T-helper 2 cell treated with Interferon-gamma antibody and Interleukin-4, amounts not matched to agents 5 μg/mL and 100 μg/mL, for 36 hours (primary cell): ENCODE results near the gene TAF3.

ENCODE experiments used
- DNase-seq: peaks from one replicate; pipeline ENCODE4 v3.0.0; 2021; ENCODE audit warnings: low spot score
- H3K27ac Mint-ChIP-seq: one replicate; pipeline ENCODE4 v1.8.0; 2021; ENCODE audit warnings: mild to moderate bottlenecking, mixed read lengths
- H3K27me3 Mint-ChIP-seq: one replicate; pipeline ENCODE4 v1.8.0; 2021; ENCODE audit warnings: low read depth, mixed read lengths
- H3K36me3 Mint-ChIP-seq: one replicate; pipeline ENCODE4 v1.8.0; 2021; ENCODE audit warnings: low read depth, mixed read lengths
- H3K4me1 Mint-ChIP-seq: one replicate; pipeline ENCODE4 v1.8.0; 2021; ENCODE audit warnings: low read depth, mixed read lengths
- H3K4me3 Mint-ChIP-seq: one replicate; pipeline ENCODE4 v1.8.0; 2022; ENCODE audit warnings: mild to moderate bottlenecking, moderate library complexity, mixed read lengths
- H3K9me3 Mint-ChIP-seq: one replicate; pipeline ENCODE4 v1.8.0; 2021; ENCODE audit warnings: mixed read lengths

The TAF3 gene

DNA sequence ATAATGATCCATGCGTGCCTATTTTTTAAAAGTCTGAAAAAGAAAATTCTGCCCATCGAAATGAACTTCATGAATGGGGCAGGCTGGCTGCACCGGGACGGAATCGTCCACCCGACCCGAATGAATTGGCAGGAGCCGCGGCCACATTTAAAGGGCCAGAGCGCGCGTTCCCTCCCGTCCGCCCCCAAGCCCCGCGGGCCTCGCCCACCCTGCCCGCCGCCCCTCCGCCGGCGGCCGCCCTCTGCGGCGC lies 235.9 kb downstream of the TAF3 start:
- peaks cover 5% of the 10 kb centered on the region for H3K27me3 Mint-ChIP-seq
- peak overlapping the region; percentile 95 for H3K27ac Mint-ChIP-seq
- no peaks in the 10 kb centered on the region for H3K9me3 Mint-ChIP-seq
- H3K4me3 Mint-ChIP-seq = peak overlapping the region; percentile 92
- no peak for DNase-seq
- peaks cover 61% of the 10 kb centered on the region for H3K36me3 Mint-ChIP-seq
- peaks cover 16% of the 10 kb centered on the region for H3K4me1 Mint-ChIP-seq

DNA sequence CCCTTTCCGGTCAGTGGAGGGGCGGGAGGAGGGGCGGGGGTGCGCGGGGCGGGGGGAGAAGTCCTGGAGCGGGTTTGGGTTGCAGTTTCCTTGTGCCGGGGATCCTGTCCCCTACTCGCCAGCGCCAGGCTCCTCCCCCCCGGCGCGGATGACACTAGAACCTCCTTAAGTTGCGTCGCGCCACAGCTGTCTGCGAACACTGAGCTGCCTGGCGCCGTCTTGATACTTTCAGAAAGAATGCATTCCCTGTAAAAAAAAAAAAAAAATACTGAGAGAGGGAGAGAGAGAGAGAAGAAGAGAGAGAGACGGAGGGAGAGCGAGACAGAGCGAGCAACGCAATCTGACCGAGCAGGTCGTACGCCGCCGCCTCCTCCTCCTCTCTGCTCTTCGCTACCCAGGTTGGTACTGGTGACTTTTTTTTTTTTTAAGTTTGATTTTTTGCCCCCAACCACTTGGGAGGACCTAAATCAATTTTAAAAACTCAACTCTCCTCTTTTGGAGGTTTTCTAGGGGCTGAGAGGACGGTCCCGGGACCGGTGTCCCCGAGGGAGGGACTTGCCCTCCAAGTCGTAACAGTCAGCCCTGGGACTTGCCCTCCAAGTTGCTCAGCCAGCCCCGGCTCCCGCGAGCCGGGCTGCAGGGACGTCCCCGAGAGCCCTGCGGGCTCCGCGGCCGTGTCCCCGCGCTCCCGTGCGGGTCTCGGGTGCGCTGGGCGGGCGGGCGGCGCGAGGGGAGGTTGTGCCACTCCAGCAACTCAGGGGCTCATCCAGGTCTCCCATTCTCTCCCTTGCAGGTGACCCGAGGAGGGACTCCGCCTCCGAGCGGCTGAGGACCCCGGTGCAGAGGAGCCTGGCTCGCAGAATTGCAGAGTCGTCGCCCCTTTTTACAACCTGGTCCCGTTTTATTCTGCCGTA lies 236.4 kb downstream of the TAF3 start, which contains the start of gene GATA3:
Gene GATA3, plus strand, starts transcription at position 195 of the 914 bp plus-strand sequence. CDS start 968 bp downstream, outside the sequence.
- Mint-ChIP-seq H3K9me3 (no peaks in the 10 kb centered on the region), H3K36me3 (peaks cover 64% of the 10 kb centered on the region), H3K27me3 (peaks cover 5% of the 10 kb centered on the region), H3K27ac (peak within 1 kb of the TSS; percentile 99), H3K4me1 (peaks cover 22% of the 10 kb centered on the region), H3K4me3 (peak within 1 kb of the TSS; percentile 98)
- peak; percentile 92 for DNase-seq

DNA sequence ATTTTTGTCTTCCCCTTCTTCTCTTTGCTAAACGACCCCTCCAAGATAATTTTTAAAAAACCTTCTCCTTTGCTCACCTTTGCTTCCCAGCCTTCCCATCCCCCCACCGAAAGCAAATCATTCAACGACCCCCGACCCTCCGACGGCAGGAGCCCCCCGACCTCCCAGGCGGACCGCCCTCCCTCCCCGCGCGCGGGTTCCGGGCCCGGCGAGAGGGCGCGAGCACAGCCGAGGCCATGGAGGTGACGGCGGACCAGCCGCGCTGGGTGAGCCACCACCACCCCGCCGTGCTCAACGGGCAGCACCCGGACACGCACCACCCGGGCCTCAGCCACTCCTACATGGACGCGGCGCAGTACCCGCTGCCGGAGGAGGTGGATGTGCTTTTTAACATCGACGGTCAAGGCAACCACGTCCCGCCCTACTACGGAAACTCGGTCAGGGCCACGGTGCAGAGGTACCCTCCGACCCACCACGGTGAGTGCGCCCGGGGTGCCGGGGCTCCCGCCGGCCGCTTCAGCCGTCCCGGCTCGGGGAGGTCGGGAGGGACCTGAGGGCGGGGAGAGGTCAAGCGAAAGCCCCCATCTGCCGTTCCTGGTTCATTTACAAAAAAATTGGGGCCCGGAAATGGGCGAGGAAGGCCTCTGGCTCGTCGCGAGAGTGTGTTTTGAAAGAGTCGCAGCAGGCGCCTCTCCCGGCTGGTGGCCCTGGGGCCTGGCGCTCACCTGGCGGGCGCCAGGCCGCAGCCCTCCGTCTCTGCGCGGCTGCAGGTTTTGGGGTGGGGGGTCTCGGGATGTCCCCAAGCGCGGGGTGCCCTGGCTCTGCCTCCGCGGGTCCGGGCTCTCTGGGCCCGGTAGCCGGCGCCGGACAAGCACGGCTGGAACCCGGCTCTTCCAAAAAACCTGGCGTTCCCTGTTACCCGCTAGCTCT lies 237.4 kb downstream of the TAF3 start:
- Mint-ChIP-seq H3K4me3 (peak overlapping the region; percentile 98), H3K27ac (peak overlapping the region; percentile 93), H3K36me3 (peaks cover 72% of the 10 kb centered on the region), H3K27me3 (peaks cover 5% of the 10 kb centered on the region), H3K9me3 (no peaks in the 10 kb centered on the region), H3K4me1 (peaks cover 31% of the 10 kb centered on the region)
- DNase-seq = no peak

DNA sequence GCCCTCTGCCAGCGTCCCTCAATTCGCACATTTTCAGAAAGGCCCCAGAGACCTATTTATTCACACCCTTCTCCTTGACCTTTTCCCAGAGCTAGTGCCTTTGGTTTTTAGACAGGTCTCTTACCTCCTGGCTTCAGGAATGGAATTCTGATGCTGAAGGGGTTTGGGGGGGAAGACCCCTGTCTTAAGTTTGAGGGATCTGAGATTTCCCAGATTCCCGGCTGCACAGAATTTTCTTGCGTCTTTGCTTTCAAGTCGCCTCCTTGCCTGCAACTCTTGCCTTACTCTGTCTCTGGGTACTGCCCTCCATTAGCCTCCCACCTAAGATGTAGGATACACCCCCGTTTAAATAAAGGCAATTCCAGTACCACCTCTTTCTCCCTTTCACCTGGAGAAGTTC lies 238.1 kb downstream of the TAF3 start:
- no peak for DNase-seq

DNA sequence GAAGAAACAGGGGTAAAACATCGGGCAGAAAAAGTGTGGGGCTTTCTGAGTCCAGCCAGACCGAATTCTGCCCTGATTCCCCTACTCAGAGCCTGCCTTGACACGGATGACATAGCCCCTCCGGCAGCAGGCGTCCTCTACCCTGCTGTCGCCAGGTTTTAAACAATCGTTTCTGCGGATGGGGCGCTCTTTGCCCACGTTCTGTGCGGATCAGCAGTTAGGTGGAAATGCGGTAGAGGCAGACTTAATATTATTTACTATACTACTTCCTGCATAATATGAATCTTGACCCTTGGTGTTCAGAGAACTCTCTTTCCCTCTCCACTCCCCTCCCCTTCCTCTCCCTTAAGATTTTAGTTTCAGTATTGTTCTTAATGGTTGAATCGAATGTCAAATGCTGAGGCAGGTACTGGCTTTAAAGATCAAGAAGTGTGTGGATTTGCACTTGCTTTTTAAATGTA lies 238.6 kb downstream of the TAF3 start:
- Mint-ChIP-seq H3K27me3 (peaks cover 5% of the 10 kb centered on the region), H3K27ac (peak overlapping the region; percentile 93), H3K4me3 (peak overlapping the region; percentile 98), H3K36me3 (peaks cover 85% of the 10 kb centered on the region), H3K9me3 (no peaks in the 10 kb centered on the region), H3K4me1 (peaks cover 36% of the 10 kb centered on the region)
- DNase-seq = no peak

More for the DNA sequence above, 238.1 kb downstream of the TAF3 start:
- Mint-ChIP-seq H3K4me1 (peaks cover 35% of the 10 kb centered on the region), H3K27ac (peak overlapping the region; percentile 93), H3K9me3 (no peaks in the 10 kb centered on the region), H3K4me3 (peak overlapping the region; percentile 98), H3K36me3 (peaks cover 79% of the 10 kb centered on the region), H3K27me3 (peaks cover 5% of the 10 kb centered on the region)

DNA sequence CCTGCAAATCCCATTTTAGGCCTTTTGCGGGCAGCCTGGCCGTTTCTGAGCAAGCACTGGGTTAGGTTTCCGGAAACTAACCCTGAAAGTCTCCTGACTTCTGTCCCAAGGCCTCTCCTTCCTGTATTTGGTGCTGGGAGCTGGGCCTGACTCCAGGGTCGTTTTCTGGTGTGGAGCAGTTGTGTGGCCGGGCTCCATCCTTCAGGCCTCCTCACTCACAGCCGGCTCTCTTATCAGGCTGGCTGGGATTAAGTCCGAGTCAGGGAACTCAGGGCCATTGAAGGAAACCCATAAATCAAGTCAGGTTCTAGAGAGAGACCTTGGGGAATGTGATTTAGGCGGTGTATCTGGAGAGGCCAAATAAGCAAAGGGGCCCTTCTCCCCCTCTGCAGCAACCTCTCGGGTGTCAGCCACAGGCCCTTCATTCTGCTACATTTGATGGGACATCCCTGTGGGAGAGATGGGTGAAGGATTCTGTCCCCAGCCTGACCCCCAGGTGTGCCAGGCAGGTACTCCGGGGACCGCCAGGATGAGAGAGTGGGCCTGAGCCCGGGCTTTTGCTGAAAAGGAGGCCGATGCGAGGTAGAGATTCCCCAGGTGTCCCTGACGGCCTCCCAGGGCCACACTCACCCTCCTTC lies 239.4 kb downstream of the TAF3 start:
- H3K27me3 Mint-ChIP-seq = peaks cover 5% of the 10 kb centered on the region

DNA sequence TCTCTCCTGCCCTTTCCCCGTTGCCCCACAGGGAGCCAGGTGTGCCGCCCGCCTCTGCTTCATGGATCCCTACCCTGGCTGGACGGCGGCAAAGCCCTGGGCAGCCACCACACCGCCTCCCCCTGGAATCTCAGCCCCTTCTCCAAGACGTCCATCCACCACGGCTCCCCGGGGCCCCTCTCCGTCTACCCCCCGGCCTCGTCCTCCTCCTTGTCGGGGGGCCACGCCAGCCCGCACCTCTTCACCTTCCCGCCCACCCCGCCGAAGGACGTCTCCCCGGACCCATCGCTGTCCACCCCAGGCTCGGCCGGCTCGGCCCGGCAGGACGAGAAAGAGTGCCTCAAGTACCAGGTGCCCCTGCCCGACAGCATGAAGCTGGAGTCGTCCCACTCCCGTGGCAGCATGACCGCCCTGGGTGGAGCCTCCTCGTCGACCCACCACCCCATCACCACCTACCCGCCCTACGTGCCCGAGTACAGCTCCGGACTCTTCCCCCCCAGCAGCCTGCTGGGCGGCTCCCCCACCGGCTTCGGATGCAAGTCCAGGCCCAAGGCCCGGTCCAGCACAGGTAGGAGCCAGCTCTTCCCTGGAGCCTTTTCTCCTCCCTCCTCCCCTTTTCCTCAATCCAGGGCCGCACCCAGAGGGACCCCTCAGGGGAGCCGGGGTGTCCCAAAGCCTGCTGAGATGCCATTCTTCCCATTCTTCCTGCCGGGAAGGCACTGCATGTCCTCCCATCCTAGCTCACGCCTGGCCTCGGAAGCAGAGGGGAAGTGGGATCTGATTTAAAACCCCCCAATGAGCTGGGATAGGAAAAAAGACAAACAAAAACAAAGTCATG lies 240.2 kb downstream of the TAF3 start:
- Mint-ChIP-seq H3K4me3 (peak overlapping the region; percentile 98), H3K4me1 (peaks cover 41% of the 10 kb centered on the region), H3K27ac (peak overlapping the region; percentile 93)

More for the DNA sequence above, 239.4 kb downstream of the TAF3 start:
- H3K9me3 Mint-ChIP-seq = no peaks in the 10 kb centered on the region
- peak overlapping the region; percentile 93 for H3K27ac Mint-ChIP-seq
- H3K36me3 Mint-ChIP-seq = peaks cover 86% of the 10 kb centered on the region
- H3K4me1 Mint-ChIP-seq = peaks cover 39% of the 10 kb centered on the region
- DNase-seq = no peak
- peak overlapping the region; percentile 98 for H3K4me3 Mint-ChIP-seq

DNA sequence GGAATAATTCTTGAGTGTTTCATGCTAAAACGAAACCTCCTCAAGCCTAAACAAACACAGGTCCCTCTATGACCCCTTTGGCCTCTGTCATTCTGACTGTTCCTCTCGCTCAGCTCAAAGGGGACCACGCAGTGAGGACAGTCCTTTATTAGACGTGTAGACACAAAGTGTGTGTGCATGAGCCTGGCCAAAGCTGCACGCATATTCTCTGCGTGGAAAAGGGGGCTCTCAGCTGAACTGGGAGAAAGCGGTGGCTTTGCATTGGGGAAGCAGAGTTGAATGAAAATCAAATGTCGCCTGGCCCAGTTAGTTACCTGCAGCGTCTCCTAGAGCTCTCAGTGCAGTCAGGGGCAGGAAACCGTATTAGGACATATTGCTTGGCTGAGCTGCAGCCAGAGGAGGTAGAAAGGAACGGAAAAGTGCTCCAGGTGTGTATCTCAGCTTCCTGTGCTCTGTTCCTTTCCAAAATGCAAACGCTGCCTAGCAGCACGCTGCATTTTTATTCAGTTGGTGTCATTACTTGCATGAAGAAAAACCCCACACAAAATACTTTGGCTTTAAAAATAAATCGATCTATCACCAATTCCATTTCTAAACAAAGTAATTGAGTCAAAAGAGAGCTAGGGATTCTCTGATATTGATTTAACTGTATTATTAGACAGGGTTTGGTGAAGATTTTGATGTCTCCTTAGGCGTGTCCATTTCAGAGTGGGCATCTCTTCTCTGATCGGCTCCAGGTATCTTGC lies 241.1 kb downstream of the TAF3 start:
- Mint-ChIP-seq H3K27ac (peak overlapping the region; percentile 93), H3K36me3 (peaks cover 95% of the 10 kb centered on the region), H3K4me3 (peak overlapping the region; percentile 98), H3K4me1 (peaks cover 47% of the 10 kb centered on the region), H3K27me3 (peaks cover 5% of the 10 kb centered on the region), H3K9me3 (no peaks in the 10 kb centered on the region)
- DNase-seq = no peak

More for the DNA sequence above, 240.2 kb downstream of the TAF3 start:
- Mint-ChIP-seq H3K36me3 (peaks cover 89% of the 10 kb centered on the region), H3K27me3 (peaks cover 5% of the 10 kb centered on the region), H3K9me3 (no peaks in the 10 kb centered on the region)
- DNase-seq = no peak

DNA sequence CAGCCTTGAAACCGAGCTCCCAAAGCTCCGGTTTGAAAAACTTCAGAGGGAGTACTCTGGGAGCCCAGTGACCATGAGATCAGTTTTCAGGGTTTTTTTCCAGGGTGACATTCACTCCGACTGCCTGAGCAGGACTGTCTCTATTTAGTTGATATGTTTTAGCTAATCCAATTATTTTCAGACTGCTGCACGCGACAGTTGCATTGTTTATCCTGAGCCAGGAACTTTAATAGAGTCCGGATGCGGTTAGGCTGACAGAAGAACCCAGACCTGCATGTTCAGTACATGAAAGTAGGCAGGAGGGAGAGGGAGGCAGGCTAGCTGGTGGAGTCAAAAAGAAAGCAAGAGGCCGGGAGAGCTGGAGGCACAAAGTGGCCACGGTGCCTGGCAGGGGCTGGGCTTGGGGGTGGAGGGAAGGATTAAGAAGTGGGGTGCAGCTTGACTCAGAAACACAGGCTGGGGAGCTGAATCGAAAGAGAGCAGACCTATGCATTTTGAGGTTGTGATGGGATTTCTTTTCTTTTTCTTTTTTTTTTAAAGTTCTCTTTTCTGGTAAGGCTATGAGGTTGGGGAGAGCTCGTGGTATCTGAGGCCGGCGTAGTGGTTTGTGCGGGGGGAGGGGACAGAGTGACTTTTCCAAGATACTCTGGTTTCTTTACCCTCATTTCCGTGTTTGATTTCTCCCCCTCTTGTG lies 241.9 kb downstream of the TAF3 start:
- DNase-seq = peak; percentile 79
- Mint-ChIP-seq H3K27me3 (peaks cover 2% of the 10 kb centered on the region), H3K27ac (peak overlapping the region; percentile 93), H3K4me3 (peak overlapping the region; percentile 98), H3K9me3 (no peaks in the 10 kb centered on the region), H3K4me1 (peaks cover 51% of the 10 kb centered on the region), H3K36me3 (peaks cover 96% of the 10 kb centered on the region)

DNA sequence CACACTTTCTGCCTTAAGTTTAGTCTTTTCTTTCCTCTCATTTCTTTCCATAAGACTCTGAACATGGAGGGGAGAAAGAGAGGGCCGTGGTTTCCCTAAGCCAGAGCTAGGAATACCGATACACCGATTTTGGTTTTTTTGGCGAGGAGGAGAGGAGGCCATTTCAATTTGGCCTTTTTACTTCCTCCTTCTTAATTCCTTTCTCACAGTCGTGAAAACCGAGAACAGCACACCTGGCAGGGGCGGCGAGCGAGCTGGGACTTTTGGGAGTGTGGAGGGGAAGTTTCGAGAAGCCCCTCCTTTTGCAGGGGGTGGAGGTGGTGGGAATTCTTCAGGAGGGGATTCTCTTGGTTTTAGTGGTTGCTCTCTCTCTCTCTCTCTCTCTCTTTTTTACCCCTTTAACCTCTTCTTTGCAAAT lies 242.4 kb downstream of the TAF3 start:
- H3K4me3 Mint-ChIP-seq = peak overlapping the region; percentile 98
- peaks cover 56% of the 10 kb centered on the region for H3K4me1 Mint-ChIP-seq
- H3K27ac Mint-ChIP-seq = peak overlapping the region; percentile 93
- peaks cover 2% of the 10 kb centered on the region for H3K27me3 Mint-ChIP-seq
- peaks cover 96% of the 10 kb centered on the region for H3K36me3 Mint-ChIP-seq
- no peak for DNase-seq
- H3K9me3 Mint-ChIP-seq = no peaks in the 10 kb centered on the region

DNA sequence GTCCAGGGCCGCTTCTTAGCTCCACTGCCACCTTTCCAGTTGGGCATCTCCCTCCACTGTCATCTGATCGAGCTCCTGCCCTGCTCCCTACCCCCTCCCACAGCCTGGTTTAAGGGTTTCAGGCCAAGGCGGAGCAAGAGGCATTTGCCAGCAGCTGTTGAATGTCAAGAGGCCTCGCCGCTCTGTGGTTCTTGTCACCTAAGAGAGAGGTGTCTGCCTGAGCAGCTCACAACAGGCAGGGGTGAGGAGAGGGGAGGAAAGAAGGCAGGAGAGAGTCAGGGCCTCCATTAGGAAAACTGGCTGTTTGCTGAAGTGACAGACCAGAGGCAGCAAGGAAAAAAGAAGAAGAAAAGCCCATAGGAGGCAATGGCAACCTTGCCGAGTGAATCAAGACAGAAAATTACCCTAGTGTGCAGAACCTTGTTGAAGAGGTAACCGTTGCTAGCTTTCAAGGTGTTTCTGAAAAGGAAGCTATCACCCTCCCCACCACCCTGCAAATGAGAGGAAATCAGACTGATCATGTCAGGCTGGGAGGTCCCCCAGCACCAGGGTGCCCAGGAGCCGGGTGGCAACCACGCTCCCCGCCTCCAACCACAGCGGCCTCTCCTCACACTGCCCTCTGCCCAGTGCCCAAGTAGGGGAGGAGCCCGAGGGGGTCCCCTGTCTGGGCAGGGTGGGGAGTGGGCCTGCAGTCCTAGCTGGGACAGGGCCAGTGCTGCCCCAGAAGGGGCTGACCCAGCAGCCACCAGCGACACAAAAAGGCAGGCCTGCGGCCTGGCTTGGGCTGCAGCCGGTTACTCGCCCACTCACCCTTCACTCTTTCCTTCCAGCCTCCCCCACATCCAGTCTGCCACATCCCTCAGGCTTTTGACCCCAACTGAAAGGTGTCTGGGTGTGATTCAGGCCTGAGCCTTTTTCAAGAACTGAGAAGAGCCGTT lies 243.2 kb downstream of the TAF3 start:
- H3K27ac Mint-ChIP-seq = peak overlapping the region; percentile 93
- H3K36me3 Mint-ChIP-seq = peaks cover 97% of the 10 kb centered on the region
- H3K4me3 Mint-ChIP-seq = peak overlapping the region; percentile 98
- peaks cover 64% of the 10 kb centered on the region for H3K4me1 Mint-ChIP-seq
- DNase-seq = peak; percentile 72
- peaks cover 2% of the 10 kb centered on the region for H3K27me3 Mint-ChIP-seq
- H3K9me3 Mint-ChIP-seq = no peaks in the 10 kb centered on the region
